Anterior cingulate cortex (tissue), 58 donors: ENCODE measurements around the gene UBALD2.

Source experiments
- DNase-seq, 58 donors: peaks; one replicate each; lab custom pipeline; 2025; lab: John Stamatoyannopoulos, UW

Gene UBALD2

DNA sequence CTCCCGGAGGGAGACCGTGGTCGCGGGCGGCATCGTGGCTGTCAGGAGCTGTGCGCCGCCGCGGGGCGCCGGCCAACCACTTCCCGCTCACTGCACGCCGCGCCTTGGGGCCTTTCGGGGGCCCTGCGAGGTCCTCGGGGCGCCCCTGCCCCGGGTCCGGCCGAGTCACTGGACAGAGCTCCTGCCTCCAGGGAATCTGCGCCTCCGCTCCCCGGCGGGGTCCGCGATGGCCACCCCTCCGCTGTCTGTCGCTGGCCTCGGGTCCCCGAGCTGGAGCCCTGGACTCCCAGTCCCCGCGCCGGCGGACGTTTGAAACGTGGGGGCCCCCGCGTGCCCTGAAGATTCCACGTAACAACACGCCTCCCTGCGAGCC is 42.8 kb downstream of the UBALD2 start, which contains the start of gene QRICH2:
TSS of gene QRICH2 (minus strand) at position 311 of the 373 bp plus-strand sequence. CDS start at position 33, 278 bp downstream.
- no peak for DNase-seq

DNA sequence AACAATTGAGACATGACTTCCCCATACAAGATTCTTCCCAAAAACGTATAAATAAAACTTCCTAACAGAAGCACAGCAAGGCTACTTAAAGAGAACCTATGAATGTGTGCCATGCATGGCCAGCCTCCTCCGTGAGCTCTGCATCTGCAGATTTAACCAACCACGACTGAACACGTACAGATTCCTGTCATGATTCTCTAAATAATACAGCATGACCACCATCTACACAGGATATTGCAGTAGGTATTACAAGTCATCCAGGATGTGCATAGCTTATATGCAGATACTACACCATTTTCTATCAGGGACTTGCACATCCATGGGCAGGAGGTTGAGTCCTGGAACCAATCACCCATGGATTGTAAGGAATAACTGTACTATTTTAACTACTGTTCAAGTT is 44.3 kb downstream of the UBALD2 start:
- no peak for DNase-seq

DNA sequence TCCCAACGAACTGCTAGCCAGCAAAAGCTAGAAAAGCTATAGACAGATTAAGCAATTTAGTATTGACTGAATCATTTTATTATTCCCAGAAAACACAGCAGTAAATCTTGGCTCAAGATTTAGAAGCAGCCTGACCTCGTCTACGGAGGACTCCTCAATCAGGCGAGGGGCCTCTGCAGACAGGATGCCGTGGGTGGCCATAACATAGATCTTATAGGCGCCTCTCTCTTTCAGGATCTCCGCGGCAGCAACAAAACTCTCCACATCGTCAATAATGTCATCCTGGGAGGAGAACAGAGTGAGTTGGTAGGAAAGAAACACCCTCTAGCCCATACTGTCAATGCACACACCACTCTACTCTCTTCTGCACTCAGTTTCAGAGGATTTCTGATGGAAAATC is 47.6 kb downstream of the UBALD2 start:
- no peak for DNase-seq

DNA sequence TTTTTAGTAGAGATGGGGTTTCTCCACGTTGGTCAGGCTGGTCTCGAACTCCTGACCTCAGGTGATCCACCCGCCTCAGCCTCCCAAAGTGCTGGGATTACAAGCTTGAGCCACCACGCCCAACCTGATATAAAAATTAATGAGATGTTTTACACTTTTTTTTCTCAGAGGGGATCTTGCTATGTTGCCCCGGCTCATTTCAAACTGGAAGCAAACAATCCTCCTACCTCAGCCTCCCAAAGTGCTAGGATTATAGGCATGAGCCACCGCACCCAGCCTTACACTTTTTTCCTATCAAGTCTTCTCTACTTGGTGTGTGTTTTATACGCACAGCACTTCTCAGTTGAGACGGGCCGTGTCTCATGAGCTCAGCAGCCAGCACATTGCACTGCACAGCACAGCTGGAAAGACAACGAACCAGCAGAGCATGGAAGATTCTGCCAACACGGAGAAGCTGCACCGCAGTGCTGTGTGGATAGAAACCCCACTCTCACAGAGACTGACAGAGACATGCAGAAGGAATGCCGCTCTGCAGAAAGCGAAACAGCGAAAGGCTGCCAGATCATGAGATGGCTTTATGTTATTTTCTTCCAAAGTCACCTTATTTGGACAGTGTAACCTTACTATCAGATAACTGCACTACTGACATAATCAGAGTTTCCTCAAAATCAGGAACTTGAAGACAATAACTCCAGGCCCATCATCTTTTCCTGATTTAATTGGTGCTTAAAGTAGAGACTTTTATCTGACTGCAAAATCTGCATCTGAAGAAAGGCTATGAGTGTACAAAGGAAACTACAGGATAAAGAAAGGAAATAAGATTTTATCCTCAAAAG is 49.5 kb downstream of the UBALD2 start:
- DNase-seq: no peak

DNA sequence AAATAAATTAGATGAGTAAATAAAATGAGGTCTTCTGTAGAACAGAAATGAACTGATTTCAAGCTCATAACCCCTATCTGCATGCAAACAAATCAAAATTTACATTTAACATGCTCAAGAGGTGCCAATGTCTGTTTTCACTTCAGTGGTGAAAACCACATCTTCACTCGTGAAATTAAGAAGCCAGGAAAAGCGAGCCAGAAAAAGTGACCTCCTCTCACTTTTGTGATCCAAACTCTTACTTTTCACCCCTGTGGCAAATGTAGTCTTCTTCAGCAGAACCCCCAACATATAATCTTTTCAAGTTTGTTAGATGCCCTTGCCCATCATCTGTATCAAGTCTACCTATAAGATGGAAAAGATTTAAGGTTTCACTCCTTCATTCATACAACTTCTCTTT is 52.4 kb downstream of the UBALD2 start:
- DNase-seq: no peak

DNA sequence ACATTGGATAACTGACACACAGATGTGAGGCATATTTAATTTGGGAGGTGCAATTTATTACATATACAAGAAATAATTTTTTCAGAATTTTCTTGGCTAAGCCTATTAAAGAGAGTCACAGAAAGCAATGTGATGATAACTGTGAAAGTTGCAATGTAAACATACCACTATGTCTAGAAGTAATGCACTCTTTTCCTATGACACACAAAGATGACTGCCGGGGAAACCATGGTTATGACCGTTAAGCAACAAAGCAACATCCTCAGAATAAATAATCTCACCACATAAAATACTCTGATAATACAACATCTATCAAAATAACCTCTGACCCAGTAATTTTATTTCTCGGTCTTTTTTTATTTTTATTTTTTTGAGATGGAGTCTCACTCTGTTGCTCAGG is 53.4 kb downstream of the UBALD2 start:
- DNase-seq: no peak
